ENCODE measurements around the gene ADTRP.

The ADTRP gene

DNA sequence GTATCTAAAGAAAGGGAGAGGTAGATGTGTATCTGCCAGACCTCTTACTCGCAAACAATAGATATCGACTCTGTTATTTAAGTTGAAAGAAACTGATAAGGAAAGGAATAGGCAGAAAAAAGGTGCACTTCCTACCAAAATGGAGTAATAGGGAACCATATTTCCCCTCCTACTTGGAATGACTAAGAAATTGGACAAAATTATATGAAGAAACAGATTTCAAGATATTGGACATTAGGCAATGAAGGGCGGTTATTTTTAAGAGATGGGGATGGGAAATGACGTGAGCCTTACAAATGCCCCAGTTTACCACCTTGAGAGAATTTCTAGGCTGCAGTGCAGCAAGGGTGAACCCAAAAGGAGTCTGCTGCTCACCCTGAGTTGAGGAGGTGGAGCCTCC is 108.9 kb downstream of the ADTRP start:
- TF ChIP-seq, protein P1, sequence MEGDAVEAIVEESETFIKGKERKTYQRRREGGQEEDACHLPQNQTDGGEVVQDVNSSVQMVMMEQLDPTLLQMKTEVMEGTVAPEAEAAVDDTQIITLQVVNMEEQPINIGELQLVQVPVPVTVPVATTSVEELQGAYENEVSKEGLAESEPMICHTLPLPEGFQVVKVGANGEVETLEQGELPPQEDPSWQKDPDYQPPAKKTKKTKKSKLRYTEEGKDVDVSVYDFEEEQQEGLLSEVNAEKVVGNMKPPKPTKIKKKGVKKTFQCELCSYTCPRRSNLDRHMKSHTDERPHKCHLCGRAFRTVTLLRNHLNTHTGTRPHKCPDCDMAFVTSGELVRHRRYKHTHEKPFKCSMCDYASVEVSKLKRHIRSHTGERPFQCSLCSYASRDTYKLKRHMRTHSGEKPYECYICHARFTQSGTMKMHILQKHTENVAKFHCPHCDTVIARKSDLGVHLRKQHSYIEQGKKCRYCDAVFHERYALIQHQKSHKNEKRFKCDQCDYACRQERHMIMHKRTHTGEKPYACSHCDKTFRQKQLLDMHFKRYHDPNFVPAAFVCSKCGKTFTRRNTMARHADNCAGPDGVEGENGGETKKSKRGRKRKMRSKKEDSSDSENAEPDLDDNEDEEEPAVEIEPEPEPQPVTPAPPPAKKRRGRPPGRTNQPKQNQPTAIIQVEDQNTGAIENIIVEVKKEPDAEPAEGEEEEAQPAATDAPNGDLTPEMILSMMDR (conservative IDR thresholded peaks at IDR 0.05; ENCODE audit: low read depth, low read length), result no peak
- DNase-seq (ENCODE audit: low read depth), result no peak
- no peak overlapping the region for H3K4me3 ChIP-seq (ENCODE audit: low read length)

DNA sequence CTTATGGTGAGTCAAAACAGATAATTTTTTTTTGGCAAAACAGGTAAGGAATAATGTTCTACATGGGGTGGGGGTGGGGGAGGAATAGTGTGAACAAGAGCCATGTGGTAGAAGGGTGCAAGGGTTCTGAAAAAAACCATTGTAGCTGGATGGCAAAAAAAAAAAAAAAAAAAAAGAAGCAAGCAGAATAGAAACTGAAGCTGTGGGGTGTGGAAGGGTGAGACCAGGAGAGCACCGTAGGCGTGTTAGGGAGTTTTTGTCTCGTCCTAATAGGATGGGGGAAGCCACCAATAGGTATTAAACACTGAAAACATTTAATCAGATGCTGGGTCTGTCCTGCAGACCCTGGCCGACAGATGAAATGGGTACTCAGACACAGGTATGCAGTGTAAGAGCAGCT is 110.1 kb downstream of the ADTRP start:
- TF ChIP-seq, protein P1 (conservative IDR thresholded peaks at IDR 0.05; ENCODE audit: low read depth, low read length), result no peak
- H3K4me3 ChIP-seq (ENCODE audit: low read length), result no peak overlapping the region
- DNase-seq (ENCODE audit: low read depth), result no peak

DNA sequence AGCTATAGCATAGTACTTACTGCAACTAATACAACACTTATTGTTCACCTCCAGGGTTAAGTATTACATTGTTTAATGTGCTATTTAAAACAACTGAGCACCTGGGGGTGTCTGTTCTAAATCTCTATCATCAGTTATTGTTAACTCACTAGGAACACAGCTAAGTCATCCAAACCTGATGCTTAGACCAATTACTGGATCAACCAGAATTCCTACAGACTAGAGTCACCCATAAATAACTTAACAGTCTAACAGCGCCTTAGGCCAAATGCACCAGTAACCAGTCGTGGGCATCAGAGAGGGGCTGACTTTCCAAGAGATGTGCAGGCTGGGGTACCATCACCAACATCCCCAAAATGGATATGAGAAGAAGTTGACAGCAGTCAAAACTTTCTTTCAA is 110.7 kb downstream of the ADTRP start:
- no peak for DNase-seq (ENCODE audit: low read depth)
- no peak overlapping the region for H3K4me3 ChIP-seq (ENCODE audit: low read length)
- TF ChIP-seq, protein P1 (conservative IDR thresholded peaks at IDR 0.05; ENCODE audit: low read depth, low read length), result no peak

DNA sequence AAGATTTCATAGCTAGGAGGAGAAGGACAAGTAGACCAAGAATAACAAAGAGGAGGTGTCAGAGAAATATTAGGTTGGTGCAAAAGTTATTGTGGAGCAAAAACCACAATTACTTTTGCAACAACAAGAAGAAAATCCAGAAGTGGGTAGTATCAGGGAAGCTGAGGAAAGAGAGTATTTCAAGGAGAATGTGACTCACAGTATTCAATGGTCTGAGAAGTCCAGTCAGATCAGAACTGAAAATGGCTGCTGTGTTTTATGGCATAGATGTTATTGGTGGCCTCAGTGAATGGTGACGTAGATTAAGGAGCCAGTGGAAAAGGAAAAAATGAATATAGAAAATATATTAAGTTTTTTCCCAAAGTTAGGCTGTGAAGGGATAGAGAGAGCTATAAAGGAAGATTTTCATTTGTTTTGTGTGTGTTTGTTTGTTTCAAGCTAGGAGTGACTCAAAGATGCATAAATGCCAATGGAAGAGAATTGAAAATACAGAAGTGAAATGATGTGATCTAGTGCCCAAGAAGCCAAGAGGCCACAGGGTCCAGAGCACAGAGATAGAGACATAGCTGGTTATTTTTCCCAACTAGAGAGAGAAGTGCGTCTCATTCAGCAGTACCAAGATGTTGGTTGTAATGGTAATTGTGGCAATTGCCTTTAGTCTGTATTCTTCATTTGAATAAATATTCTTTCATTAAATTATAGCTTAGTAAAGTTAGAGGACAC is 112.8 kb downstream of the ADTRP start:
- TF ChIP-seq, protein P1 (conservative IDR thresholded peaks at IDR 0.05; ENCODE audit: low read depth, low read length), result no peak
- no peak overlapping the region for H3K4me3 ChIP-seq (ENCODE audit: low read length)
- no peak for DNase-seq (ENCODE audit: low read depth)

Data from retinal pigment epithelial cell (primary cell).